Measurements from ENCODE around the gene NTN4. TPM values are rescaled to one million over a fixed set of nuclear protein-coding genes. Genes with fewer than 3 reads are reported as not detected.

The NTN4 gene
- total and polyA plus RNA-seq, 12 donors = 17.9 to 105 (median 64.5) TPM

GRCh38 chr12:95642583-95642982 is 148.0 kb downstream of the NTN4 start:
- intact Hi-C loops (cut with DNase I) = no loop called here
- peaks cover 0 to 21% (median 7%) of the 10 kb centered on the region in 9 donors for H3K4me1 ChIP-seq
- no peaks in the 10 kb centered on the region for H3K9me3 ChIP-seq
- H3K27me3 ChIP-seq = no peaks in the 10 kb centered on the region
- no peak for TF ChIP-seq CTCF (IDR thresholded peaks at IDR 0.05)
- 88 to 89% methylated on average over 6 of the region's 6 CpGs for WGBS, 2 donors
- no peak overlapping the region for H3K4me3 ChIP-seq
- ATAC-seq (no peak), DNase-seq (no peak)
- H3K27ac ChIP-seq = no peak overlapping the region
- no peaks in the 10 kb centered on the region for H3K36me3 ChIP-seq

DNA sequence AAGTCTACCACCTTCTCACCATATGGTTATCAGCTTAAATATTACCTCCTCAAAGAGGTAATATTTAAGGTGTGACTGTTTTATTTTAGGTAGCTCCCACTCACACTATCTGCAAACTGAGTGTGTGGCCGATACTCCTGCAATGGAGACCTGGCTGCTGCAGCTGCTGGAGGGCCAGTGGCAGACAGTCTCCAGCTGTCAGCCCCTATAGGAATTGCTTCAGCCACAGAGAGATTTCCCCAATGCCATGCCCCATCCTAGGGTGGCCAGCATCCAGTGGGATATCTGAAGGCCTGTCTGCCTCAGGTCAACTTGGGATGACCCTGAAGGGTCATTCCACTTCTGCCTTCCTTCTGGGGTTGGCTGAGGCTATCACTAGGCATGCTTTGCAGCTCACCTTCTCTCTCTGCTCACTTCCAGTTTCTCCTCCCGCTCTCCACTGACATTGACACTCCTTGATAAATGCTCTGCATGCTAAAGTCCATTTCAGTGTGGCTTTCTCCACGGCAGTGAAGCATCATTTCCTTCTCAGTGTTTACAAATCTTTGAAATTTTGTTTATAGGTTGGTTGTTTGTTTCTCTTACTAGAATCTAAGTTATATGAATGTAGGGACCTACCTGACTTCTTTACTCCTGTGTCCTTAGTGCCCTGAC is 149.1 kb downstream of the NTN4 start:
- intact Hi-C loops (cut with DNase I) = no loop called here
- Histone ChIP-seq H3K4me3 (no peak overlapping the region), H3K27ac (peak overlapping the region in 1 of 10 donors; percentile 13), H3K27me3 (no peaks in the 10 kb centered on the region), H3K9me3 (peaks cover 0 to 1% (median 0%) of the 10 kb centered on the region in 11 donors), H3K4me1 (peaks cover 0 to 11% (median 0%) of the 10 kb centered on the region in 9 donors), H3K36me3 (no peaks in the 10 kb centered on the region)
- ATAC-seq (peak in 4 of 8 donors; percentile 29 to 40 (median 33)), DNase-seq (no peak)
- TF ChIP-seq CTCF (IDR thresholded peaks at IDR 0.05) = no peak
- whole genome bisulfite sequencing, 2 donors = 42 to 44% methylated on average over 3 of the region's 3 CpGs

- no peak overlapping the region for H3K4me3 ChIP-seq
- H3K27ac ChIP-seq = no peak overlapping the region
Observed at GRCh38 chr12:95640516-95640915, 150.0 kb downstream of the NTN4 start.

GRCh38 chr12:95637471-95638155 is 153.0 kb downstream of the NTN4 start:
- H3K4me3 ChIP-seq = no peak overlapping the region
- no peaks in the 10 kb centered on the region for H3K36me3 ChIP-seq
- H3K27ac ChIP-seq = no peak overlapping the region
- ATAC-seq (no peak), DNase-seq (no peak)
- no peak for TF ChIP-seq CTCF (IDR thresholded peaks at IDR 0.05)
- intact Hi-C loops (cut with DNase I) = no loop called here
- peaks cover 0 to 4% (median 0%) of the 10 kb centered on the region in 11 donors for H3K9me3 ChIP-seq
- 65 to 68% methylated on average over 8 of the region's 8 CpGs for WGBS, 2 donors
- peaks cover 0 to 36% (median 18%) of the 10 kb centered on the region in 9 donors for H3K4me1 ChIP-seq
- H3K27me3 ChIP-seq = no peaks in the 10 kb centered on the region

More at GRCh38 chr12:95640516-95640915, 150.0 kb downstream of the NTN4 start:
- H3K36me3 ChIP-seq = no peaks in the 10 kb centered on the region
- no peaks in the 10 kb centered on the region for H3K27me3 ChIP-seq
- DNase-seq (no peak), ATAC-seq (no peak)
- 73 to 84% methylated on average over 3 of the region's 3 CpGs for WGBS, 2 donors
- H3K9me3 ChIP-seq = peaks cover 0 to 4% (median 0%) of the 10 kb centered on the region in 11 donors
- TF ChIP-seq CTCF (IDR thresholded peaks at IDR 0.05) = no peak
- H3K4me1 ChIP-seq = peaks cover 0 to 11% (median 0%) of the 10 kb centered on the region in 9 donors
- intact Hi-C loops (cut with DNase I) = no loop called here
